WERI-Rb-1 (cell line): ENCODE data around the gene LMOD2.
"Not testable (repeated sequence)": the region's sequence is repeated elsewhere in the genome, so short reads cannot be mapped to it uniquely, and the experiment has no call there.

Source experiments
- DNase-seq: peaks from one replicate; pipeline ENCODE4 v3.0.0-alpha.2; 2020
- H3K27ac ChIP-seq: fragments of 250-450 bp; sonication (Bioruptor Pico); 2 replicates; pipeline ENCODE4 v1.5.1; 2020; ENCODE audit warnings: mild to moderate bottlenecking, moderate library complexity
- H3K27me3 ChIP-seq: fragments of 250-450 bp; sonication (Bioruptor Pico); 2 replicates; pipeline ENCODE4 v1.5.1; 2021; ENCODE audit warnings: mild to moderate bottlenecking, low read depth, moderate library complexity; ENCODE audit not compliant: insufficient read depth, severe bottlenecking
- H3K36me3 ChIP-seq: fragments of 250-450 bp; sonication (Bioruptor Pico); 2 replicates; pipeline ENCODE4 v1.5.1; 2020; ENCODE audit warnings: mild to moderate bottlenecking, moderate library complexity
- H3K4me3 ChIP-seq: 2 replicates; pipeline ENCODE4 v1.5.1; 2011; ENCODE audit warnings: low read depth, mild to moderate bottlenecking, control low read depth, low read length
- H3K9me3 ChIP-seq: fragments of 250-450 bp; sonication (Bioruptor Pico); 2 replicates; pipeline ENCODE4 v1.5.1; 2021; ENCODE audit warnings: mild to moderate bottlenecking, moderate library complexity; ENCODE audit not compliant: severe bottlenecking
- TF ChIP-seq, protein P1 (sequence below): IDR thresholded peaks from 2 replicates; pipeline ENCODE4 v1.5.1; 2011; ENCODE audit warnings: low read depth, mild to moderate bottlenecking, control low read depth, inconsistent platforms, low read length

The LMOD2 gene

DNA sequence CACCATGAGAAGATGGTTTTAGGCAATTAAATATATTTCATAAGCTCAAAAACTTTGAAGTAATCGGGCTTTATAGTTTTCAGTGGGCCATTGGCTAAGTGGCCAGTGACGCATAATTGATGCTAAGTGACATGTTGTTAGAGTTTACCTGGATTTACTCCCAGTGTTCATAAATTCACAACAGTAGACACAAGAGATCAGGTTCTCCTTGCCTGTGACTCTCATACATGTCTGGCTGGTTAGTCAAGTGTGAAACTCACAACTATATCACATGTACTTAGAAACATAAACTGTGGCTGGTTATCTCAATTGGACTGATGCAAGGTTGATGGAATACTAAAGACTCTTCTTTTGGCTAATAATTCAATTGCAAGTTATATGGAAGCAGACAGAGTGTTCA is 27.8 kb upstream of the LMOD2 start:
- TF ChIP-seq, protein P1, sequence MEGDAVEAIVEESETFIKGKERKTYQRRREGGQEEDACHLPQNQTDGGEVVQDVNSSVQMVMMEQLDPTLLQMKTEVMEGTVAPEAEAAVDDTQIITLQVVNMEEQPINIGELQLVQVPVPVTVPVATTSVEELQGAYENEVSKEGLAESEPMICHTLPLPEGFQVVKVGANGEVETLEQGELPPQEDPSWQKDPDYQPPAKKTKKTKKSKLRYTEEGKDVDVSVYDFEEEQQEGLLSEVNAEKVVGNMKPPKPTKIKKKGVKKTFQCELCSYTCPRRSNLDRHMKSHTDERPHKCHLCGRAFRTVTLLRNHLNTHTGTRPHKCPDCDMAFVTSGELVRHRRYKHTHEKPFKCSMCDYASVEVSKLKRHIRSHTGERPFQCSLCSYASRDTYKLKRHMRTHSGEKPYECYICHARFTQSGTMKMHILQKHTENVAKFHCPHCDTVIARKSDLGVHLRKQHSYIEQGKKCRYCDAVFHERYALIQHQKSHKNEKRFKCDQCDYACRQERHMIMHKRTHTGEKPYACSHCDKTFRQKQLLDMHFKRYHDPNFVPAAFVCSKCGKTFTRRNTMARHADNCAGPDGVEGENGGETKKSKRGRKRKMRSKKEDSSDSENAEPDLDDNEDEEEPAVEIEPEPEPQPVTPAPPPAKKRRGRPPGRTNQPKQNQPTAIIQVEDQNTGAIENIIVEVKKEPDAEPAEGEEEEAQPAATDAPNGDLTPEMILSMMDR, result no peak
- Histone ChIP-seq H3K27ac (no peak overlapping the region), H3K4me3 (no peak overlapping the region), H3K36me3 (no peaks in the 10 kb centered on the region), H3K9me3 (no peaks in the 10 kb centered on the region), H3K27me3 (no peaks in the 10 kb centered on the region)
- no peak for DNase-seq

DNA sequence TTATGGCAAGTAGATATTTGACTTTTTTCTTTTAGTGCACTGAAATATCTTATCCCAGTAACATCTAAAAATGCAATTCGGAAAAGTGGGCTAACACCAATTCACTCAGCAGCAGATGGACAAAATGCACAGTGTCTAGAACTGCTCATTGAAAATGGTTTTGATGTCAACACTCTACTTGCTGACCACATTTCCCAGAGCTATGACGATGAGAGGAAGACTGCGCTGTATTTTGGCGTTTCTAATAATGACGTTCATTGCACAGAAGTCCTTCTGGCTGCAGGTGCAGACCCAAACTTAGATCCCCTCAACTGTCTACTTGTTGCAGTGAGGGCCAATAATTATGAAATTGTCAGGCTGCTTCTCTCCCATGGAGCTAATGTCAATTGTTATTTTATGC is 26.8 kb upstream of the LMOD2 start:
- Histone ChIP-seq H3K27ac (no peak overlapping the region), H3K4me3 (no peak overlapping the region), H3K9me3 (no peaks in the 10 kb centered on the region), H3K27me3 (no peaks in the 10 kb centered on the region), H3K36me3 (no peaks in the 10 kb centered on the region)
- DNase-seq, result no peak
- TF ChIP-seq, protein P1, result no peak

DNA sequence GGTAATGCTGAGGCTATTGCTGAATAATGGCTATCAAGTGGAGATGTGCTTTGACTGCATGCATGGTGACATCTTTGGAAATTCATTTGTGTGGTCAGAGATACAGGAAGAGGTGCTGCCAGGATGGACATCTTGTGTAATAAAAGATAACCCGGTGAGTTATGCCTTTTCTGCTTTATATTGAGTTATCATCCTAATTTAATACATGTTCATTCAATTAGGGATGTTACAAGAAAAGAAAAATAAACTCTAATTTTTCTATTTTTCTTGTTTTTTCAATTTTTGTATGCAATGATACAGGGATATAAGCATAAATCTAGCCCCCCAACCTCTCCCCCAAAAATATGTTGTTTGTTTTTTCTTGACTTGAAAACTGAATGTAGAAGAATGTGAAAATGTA is 26.4 kb upstream of the LMOD2 start:
- TF ChIP-seq, protein P1, result no peak
- no peak for DNase-seq

DNA sequence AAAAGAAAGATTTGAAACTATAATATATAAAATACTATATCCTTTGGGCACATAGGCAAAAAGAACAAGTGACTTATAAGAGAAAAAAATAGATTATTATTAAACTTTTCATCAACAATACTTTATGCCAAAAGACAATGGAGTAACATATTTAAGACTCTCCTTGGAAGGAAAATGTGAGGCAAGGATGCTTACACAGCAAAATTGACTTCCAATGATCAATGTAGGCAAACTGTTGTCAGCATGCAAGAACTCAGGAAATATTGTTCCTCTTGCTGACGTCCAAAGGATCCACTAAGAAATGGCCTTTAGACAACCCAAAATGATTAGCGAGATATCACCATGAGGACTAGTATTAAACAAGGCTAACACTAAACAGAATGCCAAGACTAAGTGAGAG is 22.9 kb upstream of the LMOD2 start:
- DNase-seq, result no peak
- no peak overlapping the region for H3K4me3 ChIP-seq
- no peaks in the 10 kb centered on the region for H3K36me3 ChIP-seq
- no peak overlapping the region for H3K27ac ChIP-seq
- TF ChIP-seq, protein P1, result no peak
- no peaks in the 10 kb centered on the region for H3K9me3 ChIP-seq
- no peaks in the 10 kb centered on the region for H3K27me3 ChIP-seq

More for the DNA sequence above, 26.4 kb upstream of the LMOD2 start:
- Histone ChIP-seq H3K27ac (no peak overlapping the region), H3K27me3 (no peaks in the 10 kb centered on the region), H3K9me3 (no peaks in the 10 kb centered on the region), H3K4me3 (no peak overlapping the region), H3K36me3 (no peaks in the 10 kb centered on the region)

DNA sequence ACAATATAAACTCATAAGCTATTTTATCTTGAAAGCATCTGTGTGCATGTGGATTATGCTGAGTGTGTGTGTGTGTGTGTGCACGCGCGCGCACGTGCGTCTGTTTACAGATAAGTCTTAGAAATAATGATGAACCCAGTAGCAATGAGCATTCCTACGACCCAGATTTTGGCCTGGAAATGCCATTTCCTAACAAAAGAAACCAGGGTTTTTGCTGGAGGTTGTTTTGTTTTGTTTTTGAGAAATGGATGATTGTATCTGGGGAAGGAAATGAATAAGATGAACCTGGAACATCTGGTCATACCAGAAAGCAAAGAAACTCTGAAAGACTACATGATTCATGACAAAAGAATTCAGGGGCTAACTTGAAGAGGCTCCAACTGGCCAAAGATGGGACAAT is 22.1 kb upstream of the LMOD2 start:
- DNase-seq, result no peak
- TF ChIP-seq, protein P1, result no peak
- no peak overlapping the region for H3K4me3 ChIP-seq

DNA sequence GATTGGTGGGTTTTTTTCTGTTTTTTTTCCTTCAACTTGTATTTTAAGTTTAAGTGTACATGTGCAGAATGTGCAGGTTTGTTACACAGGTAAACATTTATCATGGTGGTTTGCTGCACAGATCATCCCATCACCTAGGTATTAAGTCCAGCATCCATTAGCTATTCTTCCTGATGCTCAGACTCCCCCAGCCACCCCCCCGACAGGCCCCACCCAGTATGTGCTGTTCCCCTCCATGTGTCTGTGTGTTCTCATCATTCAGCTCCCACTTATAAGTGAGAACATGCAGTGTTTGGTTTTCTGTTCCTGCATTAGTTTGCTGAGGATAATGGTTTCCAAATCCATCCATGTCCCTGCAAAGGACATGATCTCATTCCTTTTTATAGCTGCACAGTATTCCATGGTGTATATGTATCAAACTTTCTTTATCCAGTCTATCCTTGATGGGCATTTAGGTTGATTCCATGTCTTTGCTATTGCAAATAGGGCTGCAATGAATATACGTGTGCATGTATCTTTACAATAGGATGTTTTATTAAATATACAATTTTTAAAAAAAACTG is 21.6 kb upstream of the LMOD2 start:
- not testable (repeated sequence) for H3K4me3 ChIP-seq, H3K27me3 ChIP-seq, DNase-seq, H3K27ac ChIP-seq, H3K9me3 ChIP-seq, H3K36me3 ChIP-seq

More for the DNA sequence above, 22.1 kb upstream of the LMOD2 start:
- H3K9me3 ChIP-seq, result no peaks in the 10 kb centered on the region
- no peaks in the 10 kb centered on the region for H3K27me3 ChIP-seq
- H3K36me3 ChIP-seq, result no peaks in the 10 kb centered on the region
- no peak overlapping the region for H3K27ac ChIP-seq
